HepG2 (cell line): Measurements from ENCODE around the gene CEACAM18. TPM values are rescaled to one million over a fixed set of nuclear protein-coding genes. Genes with fewer than 3 reads are reported as not detected.

Experiments
- FLYWCH1 ChIP-seq: sonication (generic); formaldehyde crosslinking; IDR thresholded peaks from 2 replicates; pipeline ENCODE4 v1.8.1; 2023; ENCODE audit warnings: mild to moderate bottlenecking, missing genetic modification reagents
- MEIS1 ChIP-seq: sonication (generic); formaldehyde crosslinking; IDR thresholded peaks from 2 replicates; pipeline ENCODE4 v1.9.0; 2021; ENCODE audit warnings: mild to moderate bottlenecking, missing genetic modification reagents, moderate library complexity, borderline replicate concordance
- MYNN ChIP-seq: sonication (generic); formaldehyde crosslinking; IDR thresholded peaks from 2 replicates; pipeline ENCODE4 v1.4.0; 2020; ENCODE audit warnings: mild to moderate bottlenecking, low read depth, missing genetic modification reagents
- NKX3-1 ChIP-seq: sonication (generic); formaldehyde crosslinking; IDR thresholded peaks from 2 replicates; pipeline ENCODE4 v1.5.0; 2020; ENCODE audit warnings: missing genetic modification reagents
- TEAD3 ChIP-seq: optimal IDR thresholded peaks from 2 replicates; pipeline ENCODE3; 2016; ENCODE audit warnings: borderline replicate concordance
- ZBTB38 ChIP-seq: sonication (generic); formaldehyde crosslinking; IDR thresholded peaks from 2 replicates; pipeline ENCODE4 v1.5.1; 2020; ENCODE audit warnings: mild to moderate bottlenecking, missing genetic modification reagents
- ZNF354B ChIP-seq: sonication (generic); formaldehyde crosslinking; IDR thresholded peaks from 2 replicates; pipeline ENCODE4 v1.8.0; 2022; ENCODE audit warnings: mild to moderate bottlenecking, missing genetic modification reagents
- ZNF414 ChIP-seq: sonication (generic); formaldehyde crosslinking; IDR thresholded peaks from 2 replicates; pipeline ENCODE4 v1.5.0; 2020; ENCODE audit warnings: missing genetic modification reagents
- ZNF83 ChIP-seq: sonication (generic); formaldehyde crosslinking; IDR thresholded peaks from 2 replicates; pipeline ENCODE4 v1.4.0; 2020; ENCODE audit warnings: missing genetic modification reagents, mild to moderate bottlenecking, borderline replicate concordance
- polyA plus RNA-seq, 8 experiments: library from polyadenylated mRNA; depleted of rRNA in 3 of 8; stranded (reverse) in 7 of 8; unstranded in 1 of 8; fragments of >200 nt; fragmentation: Illumina TruSeq in 4 of 8; extraction: Trizol in 4 of 8; gene quantifications; 2 replicates each; pipeline versions ENCODE4 v1.2.1 to v1.2.3, GENCODE V29; 2011 to 2016; ENCODE audit warnings: low read depth in 4 of 8, missing spikeins in 1 of 8, mixed read lengths in 1 of 8; ENCODE audit not compliant: insufficient read depth in 1 of 8
- small RNA-seq, 3 experiments: library from RNA; depleted of rRNA; stranded (forward); fragments of <200 nt; gene quantifications; one replicate each; pipeline ENCODE3, GENCODE V24; 2012; ENCODE audit warnings: low read depth in 2 of 3, low replicate concordance in 1 of 3; ENCODE audit not compliant: insufficient read length in 3 of 3, insufficient read depth in 2 of 3
- total RNA-seq, 5 experiments: library from RNA; depleted of rRNA; stranded (reverse); fragments of >200 nt; fragmentation: Illumina TruSeq; extraction: Trizol; gene quantifications; 2 replicates each; pipeline ENCODE4 v1.2.3, GENCODE V29; 2016; ENCODE audit warnings: low read depth in 1 of 5

Gene CEACAM18
- total and polyA plus RNA-seq, 2 of the 13 experiments (the other 11 are each of a cell fraction or from before 2014, with no cell fraction given) = not detected

DNA sequence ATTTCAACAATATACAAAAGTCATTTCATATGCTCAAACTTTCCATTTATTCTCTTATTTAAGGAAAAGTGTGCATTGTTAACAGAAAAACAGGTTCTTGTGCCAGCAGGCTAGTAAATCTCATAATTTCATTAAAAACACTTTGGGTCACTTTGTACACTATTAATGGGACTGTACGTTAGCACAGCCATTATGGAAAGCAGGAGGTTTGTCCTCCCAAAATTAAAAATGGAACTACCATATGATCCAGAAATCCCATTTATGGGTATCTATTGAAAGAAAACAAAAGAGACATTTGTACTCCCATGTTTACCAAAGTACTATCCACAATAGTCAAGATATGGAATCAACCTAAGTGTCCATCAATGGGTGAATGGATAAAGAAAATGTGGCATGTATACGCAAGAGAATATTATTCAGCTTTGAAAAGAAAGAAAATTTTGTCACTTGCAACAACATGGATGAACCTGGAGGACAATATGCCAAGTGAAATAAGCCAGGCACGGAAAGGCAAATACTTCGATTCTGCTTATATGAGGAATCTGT is 61.6 kb downstream of the CEACAM18 start (continued):
- TF ChIP-seq TEAD3 (CRISPR knock-in tag) (no peak), ZNF414 (CRISPR knock-in tag) (no peak), NKX3-1 (CRISPR knock-in tag) (no peak), FLYWCH1 (CRISPR knock-in tag) (no peak), MYNN (CRISPR knock-in tag) (no peak), ZNF83 (CRISPR knock-in tag) (no peak), ZNF354B (CRISPR knock-in tag) (no peak), ZBTB38 (CRISPR knock-in tag) (no peak), MEIS1 (CRISPR knock-in tag) (no peak)

Small RNA genes within 50 kb of the gene (small RNA-seq; reads per million reads assigned to genes)
- gene AC020914.3 = 0 reads per million in 3 experiments
- 0 reads per million in 3 experiments for gene AC020914.5

Other genes starting within 250 kb of the CEACAM18 start
- gene SIGLECL1, start 227.5 kb upstream of the CEACAM18 start, total RNA-seq (2016; rRNA removed; fragmentation: Illumina TruSeq; extraction: Trizol) = not detected in 2 replicates
- gene SIGLECL1, start 227.5 kb upstream of the CEACAM18 start, polyA plus RNA-seq (2011; rRNA removed) = not detected in 2 replicates
- 0.04 TPM in 1 of 2 replicates, not detected in the other for gene IGLON5, start 166.9 kb upstream of the CEACAM18 start, total RNA-seq (2016; rRNA removed; fragmentation: Illumina TruSeq; extraction: Trizol)
- gene IGLON5, start 166.9 kb upstream of the CEACAM18 start, polyA plus RNA-seq (2011; rRNA removed) = 5.7 and 6.2 TPM in 2 replicates
- gene VSIG10L, start 136.4 kb upstream of the CEACAM18 start, total RNA-seq (2016; rRNA removed; fragmentation: Illumina TruSeq; extraction: Trizol) = 1.8 and 2.7 TPM in 2 replicates
- gene VSIG10L, start 136.4 kb upstream of the CEACAM18 start, polyA plus RNA-seq (2011; rRNA removed) = 8.0 and 8.5 TPM in 2 replicates
- 678 and 853 TPM in 2 replicates for gene ETFB, start 112.2 kb upstream of the CEACAM18 start, total RNA-seq (2016; rRNA removed; fragmentation: Illumina TruSeq; extraction: Trizol)
- 1,171 and 1,314 TPM in 2 replicates for gene ETFB, start 112.2 kb upstream of the CEACAM18 start, polyA plus RNA-seq (2011; rRNA removed)
- 1.1 and 1.8 TPM in 2 replicates for gene CLDND2, start 109.5 kb upstream of the CEACAM18 start, total RNA-seq (2016; rRNA removed; fragmentation: Illumina TruSeq; extraction: Trizol)
- gene CLDND2, start 109.5 kb upstream of the CEACAM18 start, polyA plus RNA-seq (2011; rRNA removed) = 0.84 and 1.6 TPM in 2 replicates
- not detected in 2 replicates for gene NKG7, start 105.9 kb upstream of the CEACAM18 start, total RNA-seq (2016; rRNA removed; fragmentation: Illumina TruSeq; extraction: Trizol)
- gene NKG7, start 105.9 kb upstream of the CEACAM18 start, polyA plus RNA-seq (2011; rRNA removed) = 0.21 and 0.40 TPM in 2 replicates
- not detected in 2 replicates for gene LIM2, start 90.6 kb upstream of the CEACAM18 start, total RNA-seq (2016; rRNA removed; fragmentation: Illumina TruSeq; extraction: Trizol)
- gene LIM2, start 90.6 kb upstream of the CEACAM18 start, polyA plus RNA-seq (2011; rRNA removed) = 1.3 and 1.8 TPM in 2 replicates
- not detected in 2 replicates for gene C19orf84, start 87.9 kb upstream of the CEACAM18 start, total RNA-seq (2016; rRNA removed; fragmentation: Illumina TruSeq; extraction: Trizol)
- 0.05 and 0.20 TPM in 2 replicates for gene C19orf84, start 87.9 kb upstream of the CEACAM18 start, polyA plus RNA-seq (2011; rRNA removed)
- gene SIGLEC10, start 60.9 kb upstream of the CEACAM18 start, total RNA-seq (2016; rRNA removed; fragmentation: Illumina TruSeq; extraction: Trizol) = not detected in 2 replicates
- gene SIGLEC10, start 60.9 kb upstream of the CEACAM18 start, polyA plus RNA-seq (2011; rRNA removed) = not detected in 2 replicates
- not detected in 2 replicates for gene SIGLEC8, start 20.1 kb upstream of the CEACAM18 start, total RNA-seq (2016; rRNA removed; fragmentation: Illumina TruSeq; extraction: Trizol)
- gene SIGLEC8, start 20.1 kb upstream of the CEACAM18 start, polyA plus RNA-seq (2011; rRNA removed) = not detected in 2 replicates
- not detected in 2 replicates for gene SIGLEC12, start 23.3 kb downstream of the CEACAM18 start, total RNA-seq (2016; rRNA removed; fragmentation: Illumina TruSeq; extraction: Trizol)
- not detected in 2 replicates for gene SIGLEC12, start 23.3 kb downstream of the CEACAM18 start, polyA plus RNA-seq (2011; rRNA removed)
- gene SIGLEC6, start 53.1 kb downstream of the CEACAM18 start, total RNA-seq (2016; rRNA removed; fragmentation: Illumina TruSeq; extraction: Trizol) = not detected in 2 replicates
- not detected in 2 replicates for gene SIGLEC6, start 53.1 kb downstream of the CEACAM18 start, polyA plus RNA-seq (2011; rRNA removed)
- gene ZNF175, start 92.7 kb downstream of the CEACAM18 start, total RNA-seq (2016; rRNA removed; fragmentation: Illumina TruSeq; extraction: Trizol) = 1.5 and 2.3 TPM in 2 replicates
- 1.1 and 1.2 TPM in 2 replicates for gene ZNF175, start 92.7 kb downstream of the CEACAM18 start, polyA plus RNA-seq (2011; rRNA removed)
- gene SIGLEC5, start 151.9 kb downstream of the CEACAM18 start, total RNA-seq (2016; rRNA removed; fragmentation: Illumina TruSeq; extraction: Trizol) = not detected in 2 replicates
- not detected in 2 replicates for gene SIGLEC5, start 151.9 kb downstream of the CEACAM18 start, polyA plus RNA-seq (2011; rRNA removed)
- 0.09 TPM in 1 of 2 replicates, not detected in the other for gene SIGLEC14, start 168.3 kb downstream of the CEACAM18 start, total RNA-seq (2016; rRNA removed; fragmentation: Illumina TruSeq; extraction: Trizol)
- 0.04 and 0.05 TPM in 2 replicates for gene SIGLEC14, start 168.3 kb downstream of the CEACAM18 start, polyA plus RNA-seq (2011; rRNA removed)
- gene SPACA6, start 214.8 kb downstream of the CEACAM18 start, total RNA-seq (2016; rRNA removed; fragmentation: Illumina TruSeq; extraction: Trizol) = 0.53 and 2.2 TPM in 2 replicates
- 1.4 and 2.3 TPM in 2 replicates for gene SPACA6, start 214.8 kb downstream of the CEACAM18 start, polyA plus RNA-seq (2011; rRNA removed)
- gene HAS1, start 245.5 kb downstream of the CEACAM18 start, total RNA-seq (2016; rRNA removed; fragmentation: Illumina TruSeq; extraction: Trizol) = not detected in 2 replicates
- gene HAS1, start 245.5 kb downstream of the CEACAM18 start, polyA plus RNA-seq (2011; rRNA removed) = 0.12 TPM in 1 of 2 replicates, not detected in the other